ENCODE results near the gene WDFY3.
"Not testable (repeated sequence)": the region's sequence is repeated elsewhere in the genome, so short reads cannot be mapped to it uniquely, and the experiment has no call there.

The WDFY3 gene

DNA sequence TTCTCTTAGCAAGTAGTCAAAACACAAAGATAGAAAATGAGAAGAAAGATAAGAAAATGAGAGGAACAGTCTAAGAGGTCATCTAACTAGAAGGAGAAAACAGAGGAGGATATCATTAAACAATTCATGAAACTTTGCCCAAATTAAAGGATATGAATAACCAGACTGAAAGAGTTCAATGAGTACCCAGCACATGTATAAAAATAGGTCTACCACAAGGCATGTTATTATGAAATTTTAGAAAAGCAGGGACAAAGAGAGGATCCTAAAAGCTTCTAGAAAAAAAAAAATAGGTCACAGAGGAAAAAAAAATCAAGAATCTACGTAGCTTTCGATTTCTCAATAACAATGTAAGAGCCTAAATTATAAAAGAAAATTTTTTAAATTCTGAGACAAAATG is 118.5 kb downstream of the WDFY3 start:
- Histone ChIP-seq H3K4me1 (ENCODE audit: control insufficient read depth in 5 of 5, insufficient read depth in 5 of 5, low read length in 5 of 5) (peaks cover 0 to 9% (median 2%) of the 10 kb centered on the region in 5 donors), H3K9me3 (ENCODE audit: control insufficient read depth in 5 of 5, low read length in 5 of 5) (no peaks in the 10 kb centered on the region), H3K27me3 (ENCODE audit: control insufficient read depth in 5 of 5, insufficient read depth in 4 of 5, low read length in 5 of 5) (no peaks in the 10 kb centered on the region), H3K27ac (ENCODE audit: low read depth, low read length) (peak overlapping the region; percentile 38), H3K36me3 (ENCODE audit: control insufficient read depth in 5 of 5, insufficient read depth in 5 of 5, low read length in 5 of 5) (peaks cover 13 to 33% (median 17%) of the 10 kb centered on the region in 5 donors), H3K9ac (ENCODE audit: low read length in 5 of 5) (no peak overlapping the region), H3K4me3 (ENCODE audit: low read depth in 1 of 5, low read length in 5 of 5) (no peak overlapping the region)

DNA sequence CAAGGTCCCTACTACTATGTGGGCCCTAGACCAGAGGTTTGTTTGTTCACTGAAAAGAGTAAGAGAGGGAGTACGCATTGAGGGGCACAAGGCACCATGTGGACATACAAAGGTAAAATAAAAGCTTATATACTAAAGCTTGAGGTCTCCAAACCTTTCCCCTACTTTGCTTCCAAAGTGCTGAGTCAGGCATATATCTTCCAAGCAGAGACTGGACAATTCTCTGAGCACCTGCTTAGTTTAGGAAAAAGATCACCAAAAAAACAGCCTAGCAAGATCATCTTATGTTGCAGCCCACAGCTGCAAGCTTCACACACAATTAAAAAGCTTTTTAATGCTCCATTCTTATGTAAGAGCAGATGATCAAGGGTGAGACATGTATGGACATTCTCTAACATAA is 119.5 kb downstream of the WDFY3 start:
- Histone ChIP-seq H3K4me1 (ENCODE audit: control insufficient read depth in 5 of 5, insufficient read depth in 5 of 5, low read length in 5 of 5) (peaks cover 0 to 9% (median 2%) of the 10 kb centered on the region in 5 donors), H3K27ac (ENCODE audit: low read depth, low read length) (no peak overlapping the region), H3K27me3 (ENCODE audit: control insufficient read depth in 5 of 5, insufficient read depth in 4 of 5, low read length in 5 of 5) (no peaks in the 10 kb centered on the region), H3K36me3 (ENCODE audit: control insufficient read depth in 5 of 5, insufficient read depth in 5 of 5, low read length in 5 of 5) (peaks cover 13 to 33% (median 17%) of the 10 kb centered on the region in 5 donors), H3K9ac (ENCODE audit: low read length in 5 of 5) (no peak overlapping the region), H3K9me3 (ENCODE audit: control insufficient read depth in 5 of 5, low read length in 5 of 5) (no peaks in the 10 kb centered on the region), H3K4me3 (ENCODE audit: low read depth in 1 of 5, low read length in 5 of 5) (no peak overlapping the region)

DNA sequence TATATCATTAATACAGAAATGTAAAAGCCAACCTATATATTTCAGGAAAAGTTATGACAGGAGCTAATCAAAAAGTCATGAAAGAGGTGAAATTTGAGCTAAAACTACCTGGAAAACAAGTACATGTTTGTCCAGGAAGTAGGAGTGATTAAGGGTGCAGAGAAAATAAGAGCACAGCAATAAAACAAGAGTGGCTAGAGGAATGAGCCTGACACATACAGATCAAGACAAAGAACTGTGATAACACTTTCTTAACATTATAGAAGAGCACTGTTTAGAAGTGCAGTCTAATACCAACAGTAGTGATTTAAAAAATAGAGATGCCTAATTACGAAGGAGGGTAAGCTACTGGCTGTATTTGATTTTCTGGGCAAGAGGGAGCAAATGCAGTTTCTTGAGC is 125.1 kb downstream of the WDFY3 start:
- no peak overlapping the region for H3K9ac ChIP-seq (ENCODE audit: low read length in 5 of 5)
- H3K36me3 ChIP-seq (ENCODE audit: control insufficient read depth in 5 of 5, insufficient read depth in 5 of 5, low read length in 5 of 5), result peaks cover 6 to 24% (median 12%) of the 10 kb centered on the region in 5 donors
- no peaks in the 10 kb centered on the region for H3K27me3 ChIP-seq (ENCODE audit: control insufficient read depth in 5 of 5, insufficient read depth in 4 of 5, low read length in 5 of 5)
- H3K9me3 ChIP-seq (ENCODE audit: control insufficient read depth in 5 of 5, low read length in 5 of 5), result no peaks in the 10 kb centered on the region
- no peak overlapping the region for H3K27ac ChIP-seq (ENCODE audit: low read depth, low read length)
- H3K4me3 ChIP-seq (ENCODE audit: low read depth in 1 of 5, low read length in 5 of 5), result no peak overlapping the region
- no peaks in the 10 kb centered on the region for H3K4me1 ChIP-seq (ENCODE audit: control insufficient read depth in 5 of 5, insufficient read depth in 5 of 5, low read length in 5 of 5)

DNA sequence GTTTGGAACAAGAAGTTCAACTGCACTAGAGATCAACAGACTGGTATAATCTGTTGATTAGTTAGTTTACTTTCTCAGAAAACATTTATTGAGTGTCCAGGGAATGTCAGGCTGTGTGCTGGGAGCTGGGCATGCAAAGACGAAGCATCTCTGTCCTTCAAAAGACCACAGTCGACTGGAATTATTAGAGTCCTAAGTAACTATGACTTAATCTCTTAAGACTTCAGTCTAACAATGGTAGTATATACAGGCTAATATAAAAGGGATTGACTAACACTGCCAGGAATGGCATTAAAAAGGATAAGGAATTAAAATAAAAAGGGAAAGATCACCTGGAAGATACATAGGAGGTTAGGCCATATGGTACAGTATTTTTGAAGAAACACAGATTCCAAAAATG is 128.7 kb downstream of the WDFY3 start:
- no peak overlapping the region for H3K27ac ChIP-seq (ENCODE audit: low read depth, low read length)
- no peak overlapping the region for H3K4me3 ChIP-seq (ENCODE audit: low read depth in 1 of 5, low read length in 5 of 5)
- H3K27me3 ChIP-seq (ENCODE audit: control insufficient read depth in 5 of 5, insufficient read depth in 4 of 5, low read length in 5 of 5), result no peaks in the 10 kb centered on the region
- H3K9me3 ChIP-seq (ENCODE audit: control insufficient read depth in 5 of 5, low read length in 5 of 5), result no peaks in the 10 kb centered on the region
- no peak overlapping the region for H3K9ac ChIP-seq (ENCODE audit: low read length in 5 of 5)
- H3K36me3 ChIP-seq (ENCODE audit: control insufficient read depth in 5 of 5, insufficient read depth in 5 of 5, low read length in 5 of 5), result peaks cover 6 to 16% (median 13%) of the 10 kb centered on the region in 5 donors
- H3K4me1 ChIP-seq (ENCODE audit: control insufficient read depth in 5 of 5, insufficient read depth in 5 of 5, low read length in 5 of 5), result no peaks in the 10 kb centered on the region

DNA sequence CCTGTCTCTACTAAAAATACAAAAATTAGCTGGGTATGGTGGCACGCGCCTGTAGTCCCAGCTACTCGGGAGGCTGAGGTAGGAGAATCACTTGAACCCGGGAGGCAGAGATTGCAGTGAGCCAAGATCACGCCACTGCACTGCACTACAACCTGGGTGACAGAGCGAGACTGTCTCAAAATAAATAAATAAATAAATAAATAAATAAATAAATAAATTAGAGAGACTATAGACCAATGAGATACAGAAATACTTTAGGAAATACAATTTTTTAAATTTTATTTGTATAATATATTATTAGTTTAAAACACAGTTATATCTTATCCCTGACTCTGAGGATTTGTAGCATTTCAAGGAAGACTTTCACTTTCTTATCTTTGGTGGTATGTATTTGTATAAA is 136.9 kb downstream of the WDFY3 start:
- H3K27me3 ChIP-seq (ENCODE audit: control insufficient read depth in 5 of 5, insufficient read depth in 4 of 5, low read length in 5 of 5); H3K4me3 ChIP-seq (ENCODE audit: low read depth in 1 of 5, low read length in 5 of 5); H3K9me3 ChIP-seq (ENCODE audit: control insufficient read depth in 5 of 5, low read length in 5 of 5); H3K4me1 ChIP-seq (ENCODE audit: control insufficient read depth in 5 of 5, insufficient read depth in 5 of 5, low read length in 5 of 5); H3K9ac ChIP-seq (ENCODE audit: low read length in 5 of 5); H3K27ac ChIP-seq (ENCODE audit: low read depth, low read length): not testable (repeated sequence)
- H3K36me3 ChIP-seq (ENCODE audit: control insufficient read depth in 5 of 5, insufficient read depth in 5 of 5, low read length in 5 of 5), result peaks cover 9 to 17% (median 14%) of the 10 kb centered on the region in 5 donors

DNA sequence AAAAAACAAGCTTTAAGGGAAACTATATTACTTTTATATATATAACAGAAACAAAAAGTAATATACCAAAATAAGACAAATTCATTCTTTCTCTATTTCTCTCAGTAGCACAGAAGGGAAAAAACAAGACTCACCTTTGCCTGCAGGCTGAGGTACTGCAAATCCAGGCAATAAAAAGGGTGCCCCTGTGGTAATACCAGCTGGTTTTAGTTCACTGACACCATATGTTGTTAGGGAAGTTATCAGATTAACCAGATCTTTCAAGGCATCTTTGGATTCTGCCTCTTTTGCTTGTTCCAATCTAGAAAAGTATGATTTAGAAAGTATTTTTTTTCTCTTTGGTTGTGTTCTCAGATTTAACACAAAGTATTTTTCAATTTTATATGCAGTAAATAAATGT is 139.8 kb downstream of the WDFY3 start:
- no peaks in the 10 kb centered on the region for H3K27me3 ChIP-seq (ENCODE audit: control insufficient read depth in 5 of 5, insufficient read depth in 4 of 5, low read length in 5 of 5)
- H3K9ac ChIP-seq (ENCODE audit: low read length in 5 of 5), result no peak overlapping the region
- H3K4me3 ChIP-seq (ENCODE audit: low read depth in 1 of 5, low read length in 5 of 5), result no peak overlapping the region
- peaks cover 9 to 17% (median 13%) of the 10 kb centered on the region in 5 donors for H3K36me3 ChIP-seq (ENCODE audit: control insufficient read depth in 5 of 5, insufficient read depth in 5 of 5, low read length in 5 of 5)
- no peaks in the 10 kb centered on the region for H3K9me3 ChIP-seq (ENCODE audit: control insufficient read depth in 5 of 5, low read length in 5 of 5)
- H3K27ac ChIP-seq (ENCODE audit: low read depth, low read length), result no peak overlapping the region
- H3K4me1 ChIP-seq (ENCODE audit: control insufficient read depth in 5 of 5, insufficient read depth in 5 of 5, low read length in 5 of 5), result no peaks in the 10 kb centered on the region

DNA sequence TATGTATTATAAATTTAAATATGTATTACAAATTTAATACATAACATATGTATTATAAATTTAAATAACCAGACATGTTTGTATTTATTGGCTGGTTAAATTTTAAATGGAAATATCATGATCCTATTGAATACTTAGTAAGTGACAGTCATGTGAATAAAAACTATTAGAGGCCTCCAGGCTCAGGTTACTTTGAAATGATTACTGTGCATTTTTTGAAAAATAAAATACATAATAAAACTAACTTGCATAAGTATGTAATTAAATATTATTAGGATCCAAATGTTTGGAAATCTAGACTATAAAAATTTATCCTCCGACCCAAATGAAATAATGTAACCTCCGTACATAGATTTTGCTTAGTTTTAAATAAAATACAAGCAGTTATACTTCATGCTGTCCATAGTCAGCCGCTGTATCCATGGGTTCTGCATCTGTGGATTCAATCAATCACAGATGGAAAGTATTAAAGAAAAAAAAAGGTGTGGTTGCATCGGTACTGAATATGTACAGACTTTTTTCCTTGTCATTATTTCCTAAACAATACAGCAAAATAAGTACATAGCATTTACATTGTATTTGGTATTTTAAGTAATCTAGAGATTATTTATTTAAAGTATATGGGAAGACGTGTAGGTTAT is 140.7 kb downstream of the WDFY3 start:
- H3K4me3 ChIP-seq (ENCODE audit: low read depth in 1 of 5, low read length in 5 of 5), result no peak overlapping the region
- H3K27ac ChIP-seq (ENCODE audit: low read depth, low read length), result no peak overlapping the region
- no peaks in the 10 kb centered on the region for H3K4me1 ChIP-seq (ENCODE audit: control insufficient read depth in 5 of 5, insufficient read depth in 5 of 5, low read length in 5 of 5)
- H3K36me3 ChIP-seq (ENCODE audit: control insufficient read depth in 5 of 5, insufficient read depth in 5 of 5, low read length in 5 of 5), result peaks cover 15 to 22% (median 18%) of the 10 kb centered on the region in 5 donors
- H3K9me3 ChIP-seq (ENCODE audit: control insufficient read depth in 5 of 5, low read length in 5 of 5), result no peaks in the 10 kb centered on the region
- H3K27me3 ChIP-seq (ENCODE audit: control insufficient read depth in 5 of 5, insufficient read depth in 4 of 5, low read length in 5 of 5), result no peaks in the 10 kb centered on the region
- no peak overlapping the region for H3K9ac ChIP-seq (ENCODE audit: low read length in 5 of 5)

DNA sequence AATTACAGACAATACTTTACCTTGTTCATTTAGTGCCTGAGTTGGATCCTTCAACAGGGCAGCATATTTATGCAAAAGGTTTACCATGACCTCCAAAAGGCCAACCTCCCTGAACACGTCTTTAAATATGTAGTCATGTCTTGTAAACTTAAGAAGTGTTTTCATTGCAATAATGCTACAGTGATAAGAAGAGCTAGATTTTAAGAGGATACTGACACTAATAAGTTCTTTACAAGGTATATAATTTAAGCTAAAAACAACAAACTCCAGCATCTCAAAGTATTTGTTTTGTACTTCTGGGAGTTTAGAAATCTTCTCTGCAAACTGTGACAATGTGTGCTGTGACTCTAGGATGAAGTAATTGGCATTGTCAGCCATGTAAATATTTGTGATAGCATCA is 145.4 kb downstream of the WDFY3 start:
- H3K9ac ChIP-seq (ENCODE audit: low read length in 5 of 5), result no peak overlapping the region
- no peak overlapping the region for H3K4me3 ChIP-seq (ENCODE audit: low read depth in 1 of 5, low read length in 5 of 5)
- H3K9me3 ChIP-seq (ENCODE audit: control insufficient read depth in 5 of 5, low read length in 5 of 5), result no peaks in the 10 kb centered on the region
- no peaks in the 10 kb centered on the region for H3K4me1 ChIP-seq (ENCODE audit: control insufficient read depth in 5 of 5, insufficient read depth in 5 of 5, low read length in 5 of 5)
- H3K27me3 ChIP-seq (ENCODE audit: control insufficient read depth in 5 of 5, insufficient read depth in 4 of 5, low read length in 5 of 5), result no peaks in the 10 kb centered on the region
- peaks cover 8 to 42% (median 36%) of the 10 kb centered on the region in 5 donors for H3K36me3 ChIP-seq (ENCODE audit: control insufficient read depth in 5 of 5, insufficient read depth in 5 of 5, low read length in 5 of 5)
- H3K27ac ChIP-seq (ENCODE audit: low read depth, low read length), result no peak overlapping the region

DNA sequence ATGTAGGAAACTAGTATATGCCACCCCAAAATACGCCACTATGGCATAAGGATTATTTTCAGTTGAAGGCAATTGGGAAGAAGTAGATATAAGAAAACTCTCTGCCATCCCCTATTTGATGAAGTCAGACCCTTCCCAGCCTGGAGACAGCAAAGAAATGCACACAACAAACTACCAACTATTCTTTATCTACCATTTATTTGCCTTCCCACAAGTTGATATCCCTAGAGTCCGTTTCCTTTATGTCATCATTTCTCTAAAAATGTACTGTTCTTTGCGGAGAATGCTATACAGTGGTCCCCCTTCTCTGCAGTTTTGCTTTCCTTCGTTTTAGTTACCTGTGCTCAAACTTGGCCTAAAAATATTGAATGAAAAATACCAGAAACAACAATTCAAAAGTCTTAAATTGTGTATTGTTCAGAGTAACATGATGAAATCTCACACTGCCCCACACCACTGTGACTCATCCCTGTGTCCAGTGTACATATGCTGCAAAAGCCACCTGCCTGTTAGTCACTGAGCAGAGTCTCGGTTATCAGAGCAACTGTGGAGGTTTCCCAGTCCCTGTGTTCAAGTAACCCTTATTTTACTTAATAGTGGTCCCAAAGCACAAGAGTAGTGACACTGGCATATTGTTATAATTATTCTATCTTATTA is 152.3 kb downstream of the WDFY3 start:
- H3K27me3 ChIP-seq (ENCODE audit: control insufficient read depth in 5 of 5, insufficient read depth in 4 of 5, low read length in 5 of 5), result no peaks in the 10 kb centered on the region
- no peaks in the 10 kb centered on the region for H3K4me1 ChIP-seq (ENCODE audit: control insufficient read depth in 5 of 5, insufficient read depth in 5 of 5, low read length in 5 of 5)
- H3K4me3 ChIP-seq (ENCODE audit: low read depth in 1 of 5, low read length in 5 of 5), result no peak overlapping the region
- H3K9ac ChIP-seq (ENCODE audit: low read length in 5 of 5), result no peak overlapping the region
- H3K36me3 ChIP-seq (ENCODE audit: control insufficient read depth in 5 of 5, insufficient read depth in 5 of 5, low read length in 5 of 5), result peaks cover 13 to 43% (median 30%) of the 10 kb centered on the region in 5 donors
- H3K27ac ChIP-seq (ENCODE audit: low read depth, low read length), result no peak overlapping the region
- no peaks in the 10 kb centered on the region for H3K9me3 ChIP-seq (ENCODE audit: control insufficient read depth in 5 of 5, low read length in 5 of 5)

DNA sequence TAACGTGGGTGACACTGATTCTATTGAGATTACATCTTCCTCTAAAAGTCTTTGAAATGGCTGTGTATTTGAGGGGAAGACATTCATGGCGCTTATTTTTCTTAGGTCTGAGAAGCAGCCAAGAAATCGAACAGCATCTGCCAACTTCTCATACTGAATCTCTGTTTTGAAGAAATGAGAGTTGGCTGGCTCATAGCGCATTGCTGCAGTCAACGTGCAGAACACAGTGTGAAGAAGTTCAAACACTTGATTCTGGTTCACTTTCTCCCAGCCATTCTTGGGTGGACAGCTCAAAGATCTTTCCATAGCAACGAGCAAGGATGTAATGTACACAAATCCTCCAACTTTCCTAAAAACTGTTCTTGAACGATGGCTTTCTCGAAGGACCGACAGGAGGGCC is 156.5 kb downstream of the WDFY3 start:
- Histone ChIP-seq H3K27me3 (ENCODE audit: control insufficient read depth in 5 of 5, insufficient read depth in 4 of 5, low read length in 5 of 5) (no peaks in the 10 kb centered on the region), H3K9ac (ENCODE audit: low read length in 5 of 5) (no peak overlapping the region), H3K9me3 (ENCODE audit: control insufficient read depth in 5 of 5, low read length in 5 of 5) (no peaks in the 10 kb centered on the region), H3K36me3 (ENCODE audit: control insufficient read depth in 5 of 5, insufficient read depth in 5 of 5, low read length in 5 of 5) (peaks cover 15 to 26% (median 19%) of the 10 kb centered on the region in 5 donors), H3K4me3 (ENCODE audit: low read depth in 1 of 5, low read length in 5 of 5) (no peak overlapping the region), H3K4me1 (ENCODE audit: control insufficient read depth in 5 of 5, insufficient read depth in 5 of 5, low read length in 5 of 5) (no peaks in the 10 kb centered on the region), H3K27ac (ENCODE audit: low read depth, low read length) (no peak overlapping the region)

All from subcutaneous abdominal adipose tissue (tissue), 5 donors.